A549 (cell line): Measurements from ENCODE around the gene BHLHA15.

Experiments
- CBX8 ChIP-seq: fragments of 200-600 bp; sonication (generic); IDR thresholded peaks from 2 replicates; pipeline ENCODE4 v1.6.1; 2016
- HDAC2 ChIP-seq: fragments of 200-600 bp; sonication (generic); IDR thresholded peaks from 2 replicates; pipeline ENCODE4 v1.6.1; 2016
- MYC ChIP-seq: IDR thresholded peaks from 2 replicates; pipeline ENCODE4 v1.6.1; 2012; ENCODE audit warnings: mild to moderate bottlenecking, inconsistent platforms, low read length, improper control_type of control experiment, borderline replicate concordance
- NFE2L2 ChIP-seq: fragments of 150-350 bp; conservative IDR thresholded peaks from 2 replicates; pipeline ENCODE4 v1.6.1; 2014; ENCODE audit warnings: low read length
- POLR2A ChIP-seq: IDR thresholded peaks from 2 replicates; pipeline ENCODE4 v1.6.1; 2012; ENCODE audit warnings: mild to moderate bottlenecking, low read length
- TF ChIP-seq, protein P1 (sequence below): fragments of >200 bp; sonication (Bioruptor Twin); formaldehyde crosslinking; IDR thresholded peaks from 3 replicates; pipeline ENCODE4 v1.5.1; 2016
- TF ChIP-seq, protein P2 (sequence below): fragments of 250-450 bp; sonication (Bioruptor Pico); IDR thresholded peaks from 2 replicates; pipeline ENCODE4 v1.5.0; 2021; ENCODE audit warnings: mild to moderate bottlenecking, moderate library complexity, borderline replicate concordance

DNA sequence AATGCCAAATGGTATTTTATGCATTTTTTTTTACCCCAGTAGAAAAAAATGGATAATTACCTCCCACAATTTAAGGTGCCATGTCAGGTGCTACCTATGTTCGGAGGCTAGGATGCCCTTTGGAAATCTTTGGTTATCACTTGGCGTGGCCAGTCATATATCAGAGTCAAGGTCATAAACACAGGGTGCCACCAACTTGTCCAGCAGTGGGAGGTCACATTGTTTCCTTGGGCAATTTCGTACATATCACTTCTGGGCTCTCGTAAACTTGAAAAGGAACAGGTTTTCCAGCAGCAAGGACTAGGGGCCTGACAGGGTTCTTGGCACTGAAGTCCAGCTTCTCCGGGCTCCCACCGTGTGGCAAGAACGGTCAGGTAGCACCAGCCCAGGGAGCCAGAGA lies 48.0 kb upstream of the BHLHA15 start:
- TF ChIP-seq POLR2A (no peak), MYC (no peak), HDAC2 (no peak), NFE2L2 (no peak), CBX8 (no peak)
- TF ChIP-seq, protein P1, sequence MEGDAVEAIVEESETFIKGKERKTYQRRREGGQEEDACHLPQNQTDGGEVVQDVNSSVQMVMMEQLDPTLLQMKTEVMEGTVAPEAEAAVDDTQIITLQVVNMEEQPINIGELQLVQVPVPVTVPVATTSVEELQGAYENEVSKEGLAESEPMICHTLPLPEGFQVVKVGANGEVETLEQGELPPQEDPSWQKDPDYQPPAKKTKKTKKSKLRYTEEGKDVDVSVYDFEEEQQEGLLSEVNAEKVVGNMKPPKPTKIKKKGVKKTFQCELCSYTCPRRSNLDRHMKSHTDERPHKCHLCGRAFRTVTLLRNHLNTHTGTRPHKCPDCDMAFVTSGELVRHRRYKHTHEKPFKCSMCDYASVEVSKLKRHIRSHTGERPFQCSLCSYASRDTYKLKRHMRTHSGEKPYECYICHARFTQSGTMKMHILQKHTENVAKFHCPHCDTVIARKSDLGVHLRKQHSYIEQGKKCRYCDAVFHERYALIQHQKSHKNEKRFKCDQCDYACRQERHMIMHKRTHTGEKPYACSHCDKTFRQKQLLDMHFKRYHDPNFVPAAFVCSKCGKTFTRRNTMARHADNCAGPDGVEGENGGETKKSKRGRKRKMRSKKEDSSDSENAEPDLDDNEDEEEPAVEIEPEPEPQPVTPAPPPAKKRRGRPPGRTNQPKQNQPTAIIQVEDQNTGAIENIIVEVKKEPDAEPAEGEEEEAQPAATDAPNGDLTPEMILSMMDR: no peak
- TF ChIP-seq, protein P2, sequence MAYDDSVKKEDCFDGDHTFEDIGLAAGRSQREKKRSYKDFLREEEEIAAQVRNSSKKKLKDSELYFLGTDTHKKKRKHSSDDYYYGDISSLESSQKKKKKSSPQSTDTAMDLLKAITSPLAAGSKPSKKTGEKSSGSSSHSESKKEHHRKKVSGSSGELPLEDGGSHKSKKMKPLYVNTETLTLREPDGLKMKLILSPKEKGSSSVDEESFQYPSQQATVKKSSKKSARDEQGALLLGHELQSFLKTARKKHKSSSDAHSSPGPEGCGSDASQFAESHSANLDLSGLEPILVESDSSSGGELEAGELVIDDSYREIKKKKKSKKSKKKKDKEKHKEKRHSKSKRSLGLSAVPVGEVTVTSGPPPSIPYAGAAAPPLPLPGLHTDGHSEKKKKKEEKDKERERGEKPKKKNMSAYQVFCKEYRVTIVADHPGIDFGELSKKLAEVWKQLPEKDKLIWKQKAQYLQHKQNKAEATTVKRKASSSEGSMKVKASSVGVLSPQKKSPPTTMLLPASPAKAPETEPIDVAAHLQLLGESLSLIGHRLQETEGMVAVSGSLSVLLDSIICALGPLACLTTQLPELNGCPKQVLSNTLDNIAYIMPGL (CRISPR knock-in tag): no peak
